IMR-90 (cell line): Measurements from ENCODE around the gene SMIM26.

Source experiments
- BHLHE40 ChIP-seq: fragments of 150-350 bp; IDR thresholded peaks from 2 replicates; pipeline ENCODE4 v1.6.1; 2016; ENCODE audit warnings: mild to moderate bottlenecking, low read depth, low read length
- CEBPB ChIP-seq: IDR thresholded peaks from 2 replicates; pipeline ENCODE4 v1.6.1; 2012; ENCODE audit warnings: low read depth, low read length, improper control_type of control experiment
- CTCF ChIP-seq: conservative IDR thresholded peaks from 2 replicates; pipeline ENCODE4 v1.5.1; 2012; ENCODE audit warnings: mild to moderate bottlenecking, low read depth, low read length, improper control_type of control experiment
- FOS ChIP-seq: fragments of 150-350 bp; IDR thresholded peaks from 2 replicates; pipeline ENCODE4 v1.6.1; 2016; ENCODE audit warnings: low read depth, low read length
- MAZ ChIP-seq: IDR thresholded peaks from 2 replicates; pipeline ENCODE4 v1.6.1; 2012; ENCODE audit warnings: low read depth, mild to moderate bottlenecking, low read length, improper control_type of control experiment, moderate library complexity, borderline replicate concordance
- MXI1 ChIP-seq: IDR thresholded peaks from 2 replicates; pipeline ENCODE4 v1.6.1; 2012; ENCODE audit warnings: low read depth, mild to moderate bottlenecking, low read length, moderate library complexity, borderline replicate concordance
- POLR2A ChIP-seq: IDR thresholded peaks from 2 replicates; pipeline ENCODE4 v1.6.1; 2012; ENCODE audit warnings: mild to moderate bottlenecking, low read depth, low read length
- RCOR1 ChIP-seq: IDR thresholded peaks from 2 replicates; pipeline ENCODE4 v1.6.1; 2012; ENCODE audit warnings: mild to moderate bottlenecking, low read length, improper control_type of control experiment; ENCODE audit not compliant: insufficient replicate concordance
- USF2 ChIP-seq: fragments of 150-350 bp; IDR thresholded peaks from 2 replicates; pipeline ENCODE4 v1.6.1; 2017; ENCODE audit warnings: mild to moderate bottlenecking, antibody characterized with exemption, low read length, low read depth

- no peak for TF ChIP-seq MAZ
- no peak for TF ChIP-seq CTCF
- no peak for TF ChIP-seq BHLHE40
- no peak for TF ChIP-seq MXI1
- no peak for TF ChIP-seq USF2
- no peak for TF ChIP-seq POLR2A
- no peak for TF ChIP-seq RCOR1
- no peak for TF ChIP-seq CEBPB
- TF ChIP-seq FOS: no peak
Observed at GRCh38 chr20:18611492-18611891, 44.3 kb downstream of the SMIM26 start.
